Measurements from ENCODE around the gene LMOD2. TPM values are rescaled to one million over a fixed set of nuclear protein-coding genes. Genes with fewer than 3 reads are reported as not detected.

The LMOD2 gene
- polyA plus RNA-seq, 3 donors = 0.09 TPM; not detected in 2

GRCh38 chr7:123687161-123687560 is 31.5 kb downstream of the LMOD2 start:
- H3K9me3 ChIP-seq (replicated peaks in 1 of 2; ENCODE audit: control insufficient read depth in 1 of 2, insufficient read depth in 1 of 2, low read length in 2 of 2) = no peaks in the 10 kb centered on the region
- no peaks in the 10 kb centered on the region for H3K9me3 Mint-ChIP-seq
- peak overlapping the region in 1 of 7 donors; percentile 1 for H3K27ac Mint-ChIP-seq
- no peak for TF ChIP-seq CTCF (IDR thresholded peaks at IDR 0.05)
- WGBS (ENCODE audit: insufficient coverage) = 93% methylated on average over 2 of the region's 2 CpGs
- no peak for DNase-seq
- no peak overlapping the region for H3K9ac ChIP-seq (ENCODE audit: insufficient read depth, low read length, poor library complexity, severe bottlenecking)
- H3K4me2 ChIP-seq (replicated peaks; ENCODE audit: extremely low read depth, low read length, poor library complexity, severe bottlenecking) = no peak overlapping the region
- no peaks in the 10 kb centered on the region for H3K4me1 ChIP-seq (ENCODE audit: control insufficient read depth in 1 of 2, insufficient read depth in 2 of 2, low read length in 2 of 2)
- H3K4me3 ChIP-seq (replicated peaks in 1 of 3; ENCODE audit: low read depth in 2 of 3, low read length in 3 of 3) = no peak overlapping the region
- H3K36me3 Mint-ChIP-seq = peaks cover 48 to 66% of the 10 kb centered on the region in 2 donors
- no peak overlapping the region for H3K4me3 Mint-ChIP-seq
- intact Hi-C loops (cut with micrococcal nuclease) = no loop called here
- no peak overlapping the region for H2AFZ ChIP-seq (ENCODE audit: insufficient read depth, low read depth, low read length, poor library complexity, severe bottlenecking)
- H3K36me3 ChIP-seq (replicated peaks in 1 of 2; ENCODE audit: control insufficient read depth in 1 of 2, insufficient read depth in 2 of 2, low read length in 2 of 2) = peaks cover 47 to 87% of the 10 kb centered on the region in 2 donors
- no peak overlapping the region for H3K27ac ChIP-seq (ENCODE audit: low read depth in 1 of 2, low read length in 2 of 2)
- H3K4me1 Mint-ChIP-seq = no peaks in the 10 kb centered on the region
- no peaks in the 10 kb centered on the region for H3K27me3 Mint-ChIP-seq (ENCODE audit: low read depth in 3 of 3)
- H3K79me2 ChIP-seq (ENCODE audit: insufficient read depth, low read length) = no peaks in the 10 kb centered on the region
- no peaks in the 10 kb centered on the region for H4K20me1 ChIP-seq (ENCODE audit: insufficient read depth, low read length)
- H3K27me3 ChIP-seq (ENCODE audit: control insufficient read depth in 2 of 2, insufficient read depth in 2 of 2, low read length in 2 of 2) = no peaks in the 10 kb centered on the region

GRCh38 chr7:123687727-123688126 is 32.1 kb downstream of the LMOD2 start:
- Mint-ChIP-seq H3K4me3 (no peak overlapping the region), H3K27ac (no peak overlapping the region), H3K9me3 (no peaks in the 10 kb centered on the region), H3K4me1 (no peaks in the 10 kb centered on the region), H3K27me3 (ENCODE audit: low read depth in 3 of 3) (no peaks in the 10 kb centered on the region), H3K36me3 (peaks cover 53 to 72% of the 10 kb centered on the region in 2 donors)
- Histone ChIP-seq H3K27me3 (ENCODE audit: control insufficient read depth in 2 of 2, insufficient read depth in 2 of 2, low read length in 2 of 2) (no peaks in the 10 kb centered on the region), H3K79me2 (ENCODE audit: insufficient read depth, low read length) (no peaks in the 10 kb centered on the region), H3K4me3 (replicated peaks in 1 of 3; ENCODE audit: low read depth in 2 of 3, low read length in 3 of 3) (no peak overlapping the region), H3K9ac (ENCODE audit: insufficient read depth, low read length, poor library complexity, severe bottlenecking) (no peak overlapping the region), H2AFZ (ENCODE audit: insufficient read depth, low read depth, low read length, poor library complexity, severe bottlenecking) (no peak overlapping the region), H3K27ac (ENCODE audit: low read depth in 1 of 2, low read length in 2 of 2) (no peak overlapping the region), H3K36me3 (replicated peaks in 1 of 2; ENCODE audit: control insufficient read depth in 1 of 2, insufficient read depth in 2 of 2, low read length in 2 of 2) (peaks cover 52 to 90% of the 10 kb centered on the region in 2 donors), H3K4me2 (replicated peaks; ENCODE audit: extremely low read depth, low read length, poor library complexity, severe bottlenecking) (no peak overlapping the region), H3K9me3 (replicated peaks in 1 of 2; ENCODE audit: control insufficient read depth in 1 of 2, insufficient read depth in 1 of 2, low read length in 2 of 2) (no peaks in the 10 kb centered on the region), H4K20me1 (ENCODE audit: insufficient read depth, low read length) (no peaks in the 10 kb centered on the region), H3K4me1 (ENCODE audit: control insufficient read depth in 1 of 2, insufficient read depth in 2 of 2, low read length in 2 of 2) (no peaks in the 10 kb centered on the region)
- no peak for DNase-seq
- intact Hi-C loops (cut with micrococcal nuclease) = no loop called here
- no CpG with 5 or more reads among the region's 1 CpG for WGBS (ENCODE audit: insufficient coverage)
- no peak for TF ChIP-seq CTCF (IDR thresholded peaks at IDR 0.05)
